Naive B cell (primary cell): ENCODE measurements around the gene CARMIL1. TPM values are rescaled to one million over a fixed set of nuclear protein-coding genes. Genes with fewer than 3 reads are reported as not detected.

Experiments used
- ATAC-seq, 2 donors: fragments of 150-1000 bp; cut with Tn5 transposase; 2 replicates each; pipeline ENCODE4 v1.10.0; 2021; ENCODE audit warnings: low read depth in 2 of 2, mild to moderate bottlenecking in 2 of 2, moderate library complexity in 2 of 2
- DNase-seq: peaks from one replicate; pipeline ENCODE4 v3.0.0; 2022
- H3K27ac Mint-ChIP-seq, 6 donors: one replicate each; pipeline ENCODE4 v1.8.0; 2020 to 2022; ENCODE audit warnings: mild to moderate bottlenecking in 6 of 6, mixed read lengths in 6 of 6, moderate library complexity in 5 of 6, inconsistent platforms in 2 of 6
- H3K27me3 Mint-ChIP-seq, 3 donors: one replicate each; pipeline ENCODE4 v1.8.0; 2021 to 2022; ENCODE audit warnings: mixed read lengths in 3 of 3, mild to moderate bottlenecking in 1 of 3
- H3K36me3 Mint-ChIP-seq, 2 donors: one replicate each; pipeline ENCODE4 v1.8.0; 2020 to 2022; ENCODE audit warnings: mixed read lengths in 2 of 2, inconsistent platforms in 1 of 2, mild to moderate bottlenecking in 1 of 2
- H3K4me1 Mint-ChIP-seq, 3 donors: one replicate each; pipeline ENCODE4 v1.8.0; 2020 to 2022; ENCODE audit warnings: mixed read lengths in 3 of 3, inconsistent platforms in 1 of 3, mild to moderate bottlenecking in 1 of 3, moderate library complexity in 1 of 3
- H3K4me3 Mint-ChIP-seq, 8 donors: one replicate each; pipeline ENCODE4 v1.8.0; 2020 to 2022; ENCODE audit warnings: mild to moderate bottlenecking in 8 of 8, mixed read lengths in 8 of 8, moderate library complexity in 8 of 8, inconsistent platforms in 2 of 8
- H3K9me3 Mint-ChIP-seq, 7 donors: one replicate each; pipeline ENCODE4 v1.8.0; 2020 to 2022; ENCODE audit warnings: mixed read lengths in 7 of 7, mild to moderate bottlenecking in 5 of 7, inconsistent platforms in 2 of 7, moderate library complexity in 1 of 7
- polyA plus RNA-seq, 6 donors: library from polyadenylated mRNA; unstranded; fragments of 300-500 nt; fragmentation: Illumina TruSeq; gene quantifications; one replicate each; pipeline ENCODE4 v1.2.3, GENCODE V29; 2021; ENCODE audit warnings: low read depth in 6 of 6

CARMIL1 gene
- polyA plus RNA-seq, 6 donors from 2014 or later, result 0.39 to 7.3 (median 6.3) TPM; not detected in 1

- no peaks in the 10 kb centered on the region for H3K36me3 Mint-ChIP-seq
- no peaks in the 10 kb centered on the region for H3K27me3 Mint-ChIP-seq
- H3K27ac Mint-ChIP-seq, result no peak overlapping the region
- ATAC-seq, result no peak
- H3K4me3 Mint-ChIP-seq, result peak overlapping the region in 1 of 8 donors; percentile 19
- H3K9me3 Mint-ChIP-seq, result no peaks in the 10 kb centered on the region
- DNase-seq, result no peak
- H3K4me1 Mint-ChIP-seq, result peaks cover 21 to 40% (median 36%) of the 10 kb centered on the region in 3 donors
Observed at GRCh38 chr6:25303254-25303653, 24.1 kb downstream of the CARMIL1 start.

GRCh38 chr6:25306379-25306778 lies 27.2 kb downstream of the CARMIL1 start:
- Mint-ChIP-seq H3K9me3 (no peaks in the 10 kb centered on the region), H3K4me1 (peaks cover 12 to 23% (median 19%) of the 10 kb centered on the region in 3 donors), H3K36me3 (no peaks in the 10 kb centered on the region), H3K27me3 (no peaks in the 10 kb centered on the region), H3K4me3 (no peak overlapping the region), H3K27ac (no peak overlapping the region)
- ATAC-seq (no peak), DNase-seq (no peak)

- H3K27me3 Mint-ChIP-seq, result no peaks in the 10 kb centered on the region
- no peak overlapping the region for H3K4me3 Mint-ChIP-seq
- no peak for ATAC-seq
- peaks cover 0 to 18% (median 15%) of the 10 kb centered on the region in 3 donors for H3K4me1 Mint-ChIP-seq
- no peak for DNase-seq
- no peaks in the 10 kb centered on the region for H3K36me3 Mint-ChIP-seq
- no peaks in the 10 kb centered on the region for H3K9me3 Mint-ChIP-seq
- no peak overlapping the region for H3K27ac Mint-ChIP-seq
Observed at GRCh38 chr6:25307805-25308494, 28.8 kb downstream of the CARMIL1 start.

- Mint-ChIP-seq H3K9me3 (no peaks in the 10 kb centered on the region), H3K4me3 (no peak overlapping the region), H3K4me1 (peaks cover 0 to 19% (median 18%) of the 10 kb centered on the region in 3 donors), H3K27ac (no peak overlapping the region), H3K27me3 (no peaks in the 10 kb centered on the region), H3K36me3 (no peaks in the 10 kb centered on the region)
- ATAC-seq (no peak), DNase-seq (no peak)
Observed at GRCh38 chr6:25309886-25310285, 30.7 kb downstream of the CARMIL1 start.

GRCh38 chr6:25311331-25311840 lies 32.2 kb downstream of the CARMIL1 start:
- Mint-ChIP-seq H3K36me3 (no peaks in the 10 kb centered on the region), H3K4me3 (peak overlapping the region in 1 of 8 donors; percentile 33), H3K27ac (no peak overlapping the region), H3K9me3 (no peaks in the 10 kb centered on the region), H3K4me1 (peaks cover 0 to 19% (median 18%) of the 10 kb centered on the region in 3 donors), H3K27me3 (no peaks in the 10 kb centered on the region)
- DNase-seq, result no peak
- no peak for ATAC-seq

- Mint-ChIP-seq H3K36me3 (no peaks in the 10 kb centered on the region), H3K9me3 (no peaks in the 10 kb centered on the region), H3K4me1 (peaks cover 0 to 19% (median 18%) of the 10 kb centered on the region in 3 donors), H3K27ac (peak overlapping the region in 2 of 6 donors; percentile 27 to 38), H3K4me3 (peak overlapping the region in 1 of 8 donors; percentile 32), H3K27me3 (no peaks in the 10 kb centered on the region)
- no peak for ATAC-seq
- DNase-seq, result no peak
Observed at GRCh38 chr6:25312034-25312620, 33.0 kb downstream of the CARMIL1 start.

GRCh38 chr6:25312703-25313102 lies 33.5 kb downstream of the CARMIL1 start:
- H3K4me1 Mint-ChIP-seq, result peaks cover 0 to 19% (median 18%) of the 10 kb centered on the region in 3 donors
- DNase-seq (no peak), ATAC-seq (no peak)
- H3K27me3 Mint-ChIP-seq, result no peaks in the 10 kb centered on the region
- no peaks in the 10 kb centered on the region for H3K36me3 Mint-ChIP-seq
- H3K27ac Mint-ChIP-seq, result no peak overlapping the region
- no peaks in the 10 kb centered on the region for H3K9me3 Mint-ChIP-seq
- peak overlapping the region in 2 of 8 donors; percentile 32 to 49 for H3K4me3 Mint-ChIP-seq

- Mint-ChIP-seq H3K4me1 (peaks cover 0 to 19% (median 18%) of the 10 kb centered on the region in 3 donors), H3K27ac (no peak overlapping the region), H3K4me3 (no peak overlapping the region), H3K36me3 (no peaks in the 10 kb centered on the region), H3K27me3 (no peaks in the 10 kb centered on the region), H3K9me3 (no peaks in the 10 kb centered on the region)
- ATAC-seq (no peak), DNase-seq (no peak)
Observed at GRCh38 chr6:25314509-25315175, 35.5 kb downstream of the CARMIL1 start.

GRCh38 chr6:25315194-25316177 lies 36.3 kb downstream of the CARMIL1 start:
- Mint-ChIP-seq H3K4me3 (no peak overlapping the region), H3K36me3 (no peaks in the 10 kb centered on the region), H3K4me1 (peaks cover 0 to 19% (median 18%) of the 10 kb centered on the region in 3 donors), H3K9me3 (no peaks in the 10 kb centered on the region), H3K27ac (peak overlapping the region in 2 of 6 donors; percentile 23 to 34), H3K27me3 (no peaks in the 10 kb centered on the region)
- DNase-seq, result no peak
- ATAC-seq, result no peak

GRCh38 chr6:25316626-25317025 lies 37.5 kb downstream of the CARMIL1 start:
- ATAC-seq, result no peak
- Mint-ChIP-seq H3K4me3 (no peak overlapping the region), H3K9me3 (no peaks in the 10 kb centered on the region), H3K27me3 (no peaks in the 10 kb centered on the region), H3K27ac (no peak overlapping the region), H3K4me1 (peaks cover 0 to 19% (median 14%) of the 10 kb centered on the region in 3 donors), H3K36me3 (no peaks in the 10 kb centered on the region)
- DNase-seq, result no peak

- Mint-ChIP-seq H3K4me3 (no peak overlapping the region), H3K27ac (no peak overlapping the region), H3K36me3 (no peaks in the 10 kb centered on the region), H3K4me1 (peaks cover 0 to 2% (median 0%) of the 10 kb centered on the region in 3 donors), H3K9me3 (no peaks in the 10 kb centered on the region), H3K27me3 (no peaks in the 10 kb centered on the region)
- ATAC-seq (no peak), DNase-seq (no peak)
Observed at GRCh38 chr6:25318589-25318988, 39.4 kb downstream of the CARMIL1 start.

- Mint-ChIP-seq H3K9me3 (no peaks in the 10 kb centered on the region), H3K27ac (peak overlapping the region in 1 of 6 donors; percentile 41), H3K4me1 (peaks cover 4 to 7% (median 5%) of the 10 kb centered on the region in 3 donors), H3K36me3 (no peaks in the 10 kb centered on the region), H3K4me3 (no peak overlapping the region), H3K27me3 (no peaks in the 10 kb centered on the region)
- DNase-seq (no peak), ATAC-seq (no peak)
Observed at GRCh38 chr6:25320459-25320858, 41.3 kb downstream of the CARMIL1 start.

- no peaks in the 10 kb centered on the region for H3K36me3 Mint-ChIP-seq
- no peaks in the 10 kb centered on the region for H3K9me3 Mint-ChIP-seq
- no peak overlapping the region for H3K4me3 Mint-ChIP-seq
- H3K4me1 Mint-ChIP-seq, result peaks cover 4 to 7% (median 5%) of the 10 kb centered on the region in 3 donors
- H3K27ac Mint-ChIP-seq, result peak overlapping the region in 1 of 6 donors; percentile 50
- ATAC-seq, result no peak
- DNase-seq, result no peak
- no peaks in the 10 kb centered on the region for H3K27me3 Mint-ChIP-seq
Observed at GRCh38 chr6:25322692-25323091, 43.5 kb downstream of the CARMIL1 start.
